IMR-90 (cell line): ENCODE data around the gene PCK1. TPM values are rescaled to one million over a fixed set of nuclear protein-coding genes. Genes with fewer than 3 reads are reported as not detected.

Experiments
- ATAC-seq: fragments of 200-7000 bp; cut with Tn5 transposase; 2 replicates; pipeline ENCODE4 v1.9.1; 2020; ENCODE audit warnings: low read depth, mild to moderate bottlenecking, moderate library complexity
- BruUV-seq: library from RNA; stranded (reverse); fragments of 400-500 nt; replicated peaks from 2 replicates; lab custom pipeline; 2021; lab: Mats Ljungman, UMichigan
- CTCF ChIA-PET: fragments of 300-600 bp; formaldehyde crosslinking; extraction: SDS; loops from one replicate; lab custom pipeline; 2021; ENCODE audit warnings: antibody characterized with exemption; lab: Yijun Ruan, JAX
- POLR2A ChIA-PET: fragments of 300-600 bp; sonication (Branson Sonifier 250); formaldehyde crosslinking; loops from one replicate; lab custom pipeline; 2022; ENCODE audit warnings: antibody characterized with exemption; ENCODE audit not compliant: unreplicated experiment; lab: Charles Lee
- DNase-seq: peaks from one replicate; pipeline ENCODE4 v3.0.0; 2013
- H2AFZ ChIP-seq: replicated peaks from 2 replicates; pipeline ENCODE3; 2013; ENCODE audit warnings: low read length, mild to moderate bottlenecking; ENCODE audit not compliant: poor library complexity
- H2AK5ac ChIP-seq: 2 replicates; pipeline ENCODE4 v1.6.1; 2013; ENCODE audit warnings: low read depth, low read length, inconsistent platforms
- H2AK9ac ChIP-seq: replicated peaks from 2 replicates; pipeline ENCODE3; 2013; ENCODE audit warnings: mild to moderate bottlenecking, low read depth, low read length, moderate library complexity; ENCODE audit not compliant: poor library complexity
- H2BK120ac ChIP-seq: 2 replicates; pipeline ENCODE4 v1.6.1; 2013; ENCODE audit warnings: low read depth, low read length, inconsistent platforms
- H2BK15ac ChIP-seq: 3 replicates; pipeline ENCODE4 v1.6.1; 2013; ENCODE audit warnings: low read depth, low read length, inconsistent platforms
- H2BK20ac ChIP-seq: 2 replicates; pipeline ENCODE4 v1.6.1; 2013; ENCODE audit warnings: low read depth, mild to moderate bottlenecking, inconsistent platforms, low read length, moderate library complexity
- H2BK5ac ChIP-seq: 2 replicates; pipeline ENCODE4 v1.6.1; 2013; ENCODE audit warnings: mild to moderate bottlenecking, low read depth, low read length, inconsistent platforms; ENCODE audit not compliant: poor library complexity, severe bottlenecking
- H3K14ac ChIP-seq: replicated peaks from 2 replicates; pipeline ENCODE4 v1.6.1; 2013; ENCODE audit warnings: low read depth, low read length, inconsistent platforms
- H3K18ac ChIP-seq: 2 replicates; pipeline ENCODE4 v1.6.1; 2013; ENCODE audit warnings: low read depth, low read length, control low read depth
- H3K23ac ChIP-seq: 2 replicates; pipeline ENCODE4 v1.6.1; 2013; ENCODE audit warnings: low read depth, low read length, inconsistent platforms
- H3K27ac ChIP-seq: 2 replicates; pipeline ENCODE4 v1.5.1; 2013; ENCODE audit warnings: mild to moderate bottlenecking, control low read depth, low read length; ENCODE audit not compliant: insufficient read depth
- H3K27me3 ChIP-seq: 2 replicates; pipeline ENCODE4 v1.6.1; 2013; ENCODE audit warnings: low read length; ENCODE audit not compliant: control insufficient read depth, insufficient read depth
- H3K36me3 ChIP-seq: 2 replicates; pipeline ENCODE4 v1.6.1; 2013; ENCODE audit warnings: low read length, mixed read lengths; ENCODE audit not compliant: control insufficient read depth, insufficient read depth
- H3K4ac ChIP-seq: 2 replicates; pipeline ENCODE4 v1.6.1; 2013; ENCODE audit warnings: low read depth, low read length, inconsistent platforms
- H3K4me1 ChIP-seq: 2 replicates; pipeline ENCODE4 v1.6.1; 2013; ENCODE audit warnings: low read length, mixed read lengths; ENCODE audit not compliant: control insufficient read depth, insufficient read depth
- H3K4me2 ChIP-seq: 2 replicates; pipeline ENCODE4 v1.6.1; 2013; ENCODE audit warnings: low read depth, mild to moderate bottlenecking, control low read depth, low read length, moderate library complexity
- H3K4me3 ChIP-seq: 2 replicates; pipeline ENCODE4 v1.5.1; 2013; ENCODE audit warnings: low read depth, mild to moderate bottlenecking, control low read depth, low read length, moderate library complexity; ENCODE audit not compliant: insufficient read depth
- H3K56ac ChIP-seq: 2 replicates; pipeline ENCODE4 v1.6.1; 2013; ENCODE audit warnings: low read length, inconsistent platforms; ENCODE audit not compliant: insufficient read depth; ENCODE audit errors: extremely low read depth
- H3K79me1 ChIP-seq, 2 experiments: 2 replicates each; pipeline ENCODE4 v1.6.1; 2013; ENCODE audit warnings: low read length in 2 of 2, inconsistent platforms in 1 of 2, low read depth in 1 of 2
- H3K9ac ChIP-seq: 2 replicates; pipeline ENCODE4 v1.6.1; 2013; ENCODE audit warnings: low read depth, low read length, control low read depth
- H3K9me1 ChIP-seq: 2 replicates; pipeline ENCODE4 v1.6.1; 2013; ENCODE audit warnings: low read length, inconsistent platforms; ENCODE audit not compliant: insufficient read depth
- H3K9me3 ChIP-seq: 2 replicates; pipeline ENCODE4 v1.6.1; 2013; ENCODE audit warnings: low read length; ENCODE audit not compliant: control insufficient read depth, insufficient read depth
- H4K20me1 ChIP-seq: 2 replicates; pipeline ENCODE4 v1.6.1; 2013; ENCODE audit warnings: low read length, inconsistent platforms; ENCODE audit not compliant: insufficient read depth
- H4K5ac ChIP-seq: 2 replicates; pipeline ENCODE4 v1.6.1; 2013; ENCODE audit warnings: mild to moderate bottlenecking, low read depth, low read length, control low read depth
- H4K8ac ChIP-seq, 2 experiments: 2 replicates each; pipeline ENCODE4 v1.6.1; 2013; ENCODE audit warnings: low read depth in 2 of 2, low read length in 2 of 2, control low read depth in 1 of 2, inconsistent platforms in 1 of 2
- H4K91ac ChIP-seq: 2 replicates; pipeline ENCODE4 v1.6.1; 2013; ENCODE audit warnings: low read depth, low read length, inconsistent platforms; ENCODE audit not compliant: insufficient read depth
- BHLHE40 ChIP-seq: fragments of 150-350 bp; IDR thresholded peaks from 2 replicates; pipeline ENCODE4 v1.6.1; 2016; ENCODE audit warnings: mild to moderate bottlenecking, low read depth, low read length
- ELK1 ChIP-seq: fragments of 150-350 bp; IDR thresholded peaks from 2 replicates; pipeline ENCODE4 v1.6.1; 2016; ENCODE audit warnings: low read depth, mild to moderate bottlenecking, low read length, moderate library complexity, borderline replicate concordance
- FOS ChIP-seq: fragments of 150-350 bp; IDR thresholded peaks from 2 replicates; pipeline ENCODE4 v1.6.1; 2016; ENCODE audit warnings: low read depth, low read length
- NFE2L2 ChIP-seq: fragments of 150-350 bp; IDR thresholded peaks from 2 replicates; pipeline ENCODE4 v1.6.1; 2016; ENCODE audit warnings: low read depth, mild to moderate bottlenecking, low read length
- RAD21 ChIP-seq: IDR thresholded peaks from 2 replicates; pipeline ENCODE4 v1.6.1; 2012; ENCODE audit warnings: low read length, improper control_type of control experiment
- WGBS, 2 experiments: methylation state at CpG; one replicate each; pipeline versions ENCODE4 v1.1.5 to v1.1.7; 2013; ENCODE audit warnings: missing lambda C conversion rate in 2 of 2; ENCODE audit not compliant: insufficient read length in 1 of 2; ENCODE audit errors: extremely low coverage in 2 of 2; 5-methylcytosine and 5-hydroxymethylcytosine counted together
- dilution Hi-C: fragments of 300-500 bp; cut with HindIII; formaldehyde crosslinking; loops from one replicate; pipeline ENCODE4 v1.14.3; 2018; ENCODE audit warnings: low sequenced_read_pairs; ENCODE audit not compliant: unreplicated experiment
- in situ Hi-C: fragments of 300-500 bp; cut with MboI; formaldehyde crosslinking; loops from 3 replicates; pipeline ENCODE4 v1.14.3; 2019; ENCODE audit warnings: low sequenced_read_pairs, inconsistent platforms, mixed read lengths
- intact Hi-C: fragments of 100-400 bp; cut with micrococcal nuclease; formaldehyde crosslinking; loops from 2 replicates; pipeline ENCODE4 v1.10.0; 2022
- polyA plus RNA-seq, 3 experiments: library from polyadenylated mRNA; depleted of rRNA; stranded (reverse); fragments of >200 nt; gene quantifications; 2 replicates each; pipeline ENCODE4 v1.2.3, GENCODE V29; 2012; ENCODE audit warnings: low replicate concordance in 1 of 3
- total RNA-seq: library from RNA; depleted of rRNA; stranded (reverse); fragments of >200 nt; gene quantifications from 2 replicates; pipeline ENCODE4 v1.2.3, GENCODE V29; 2012

PCK1 gene
- total and polyA plus RNA-seq, 2 of the 4 experiments (the other 2 are of a cell fraction): not detected

GRCh38 chr20:57564951-57565642 lies 4.2 kb downstream of the PCK1 start:
- in situ Hi-C loops (no loop called here), intact Hi-C loops (no loop called here), dilution Hi-C loops (no loop called here)
- Histone ChIP-seq H3K9me3 (no peaks in the 10 kb centered on the region), H3K4me3 (no peak overlapping the region), H2BK5ac (no peak overlapping the region), H3K36me3 (no peaks in the 10 kb centered on the region), H3K4me2 (no peak overlapping the region), H3K23ac (no peak overlapping the region), H2AK5ac (no peak overlapping the region), H4K5ac (no peak overlapping the region), H4K20me1 (no peaks in the 10 kb centered on the region), H4K8ac (no peak overlapping the region), H4K91ac (no peak overlapping the region), H2BK15ac (no peak overlapping the region), H3K14ac (no peak overlapping the region), H3K27ac (no peak overlapping the region), H2AFZ (no peak overlapping the region), H3K18ac (no peak overlapping the region), H2AK9ac (no peak overlapping the region), H3K27me3 (peaks cover 5% of the 10 kb centered on the region), H2BK20ac (no peak overlapping the region), H3K4me1 (no peaks in the 10 kb centered on the region), H3K9ac (no peak overlapping the region), H2BK120ac (no peak overlapping the region), H3K4ac (no peak overlapping the region), H3K79me1 (no peaks in the 10 kb centered on the region), H3K56ac (no peak overlapping the region), H3K9me1 (no peaks in the 10 kb centered on the region)
- ChIA-PET POLR2A (no interaction called here), CTCF (no interaction called here)
- no peak for TF ChIP-seq ELK1
- no peak for TF ChIP-seq BHLHE40
- no peak for TF ChIP-seq RAD21
- TF ChIP-seq FOS: no peak
- TF ChIP-seq NFE2L2: no peak
- no peak for DNase-seq
- ATAC-seq: no peak
- 80% methylated on average over 5 of the region's 11 CpGs; no CpG with 5 or more reads in 1 of the 2 experiments for WGBS, 2 experiments
- no TSS peak for BruUV-seq
